GM18499 (cell line): ENCODE results near the gene SHISA6.

Experiments used
- ATAC-seq: cut with Tn5 transposase; IDR thresholded peaks from one replicate; pipeline ENCODE4 v1.9.1; 2021; ENCODE audit warnings: moderate number of reproducible peaks; ENCODE audit not compliant: insufficient read depth, unreplicated experiment

Gene SHISA6

DNA sequence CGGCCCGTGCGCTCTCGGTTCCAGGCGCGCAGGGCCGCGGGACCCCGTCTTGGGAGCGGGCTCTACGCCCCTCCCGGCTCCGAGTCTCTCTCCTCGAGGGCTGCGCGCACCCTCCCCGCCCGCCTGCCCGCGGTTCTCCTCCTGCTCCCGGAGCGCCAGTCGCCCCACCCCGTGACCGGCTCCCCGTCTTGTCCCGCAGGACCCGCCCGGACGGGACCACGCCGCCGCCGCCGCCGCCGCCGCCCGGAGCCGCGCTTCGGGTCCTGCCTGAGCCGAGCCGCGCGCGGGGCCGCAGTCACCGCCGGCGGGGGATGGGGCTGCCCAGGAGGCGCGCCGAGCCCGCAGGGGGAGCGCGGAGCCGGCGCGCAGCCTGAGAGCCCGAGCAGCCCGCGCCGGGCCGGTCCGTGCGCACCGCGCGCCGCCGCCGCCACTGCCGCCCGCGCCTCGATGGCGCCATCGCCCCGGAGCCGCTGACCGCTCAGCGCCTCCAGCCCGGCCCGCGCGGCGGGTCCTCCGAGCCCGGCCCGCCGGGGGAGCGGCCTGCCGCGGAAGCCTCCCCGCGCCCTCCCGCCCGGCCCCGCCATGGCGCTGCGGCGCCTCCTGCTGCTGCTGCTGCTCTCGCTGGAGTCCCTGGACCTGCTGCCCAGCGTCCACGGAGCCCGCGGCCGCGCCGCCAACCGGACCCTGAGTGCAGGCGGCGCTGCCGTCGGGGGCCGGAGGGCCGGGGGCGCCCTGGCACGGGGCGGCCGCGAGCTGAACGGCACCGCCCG, at the start of gene SHISA6:
Gene SHISA6 (plus strand): TSS at position 373 of the 770 bp plus-strand sequence.
- no peak for ATAC-seq

DNA sequence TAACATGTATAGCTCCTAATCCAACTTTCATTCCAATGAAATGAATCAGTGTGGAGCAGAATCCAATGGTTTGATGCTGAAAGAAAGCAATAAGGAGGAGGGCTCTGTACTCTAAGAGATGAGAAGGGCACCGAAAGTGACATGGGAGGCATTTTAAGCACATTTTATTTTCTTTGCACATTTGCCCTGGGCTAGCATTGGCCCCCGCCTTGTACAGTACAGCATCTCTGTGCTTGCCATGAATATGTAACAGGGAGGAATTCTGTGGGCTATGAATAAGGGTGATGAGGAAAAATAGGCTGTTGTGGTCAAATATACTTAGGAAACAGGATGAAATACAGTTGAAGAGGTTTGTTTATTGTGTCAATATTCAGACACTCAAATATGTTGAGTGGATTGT, 45.2 kb upstream of the SHISA6 start:
- ATAC-seq: no peak

DNA sequence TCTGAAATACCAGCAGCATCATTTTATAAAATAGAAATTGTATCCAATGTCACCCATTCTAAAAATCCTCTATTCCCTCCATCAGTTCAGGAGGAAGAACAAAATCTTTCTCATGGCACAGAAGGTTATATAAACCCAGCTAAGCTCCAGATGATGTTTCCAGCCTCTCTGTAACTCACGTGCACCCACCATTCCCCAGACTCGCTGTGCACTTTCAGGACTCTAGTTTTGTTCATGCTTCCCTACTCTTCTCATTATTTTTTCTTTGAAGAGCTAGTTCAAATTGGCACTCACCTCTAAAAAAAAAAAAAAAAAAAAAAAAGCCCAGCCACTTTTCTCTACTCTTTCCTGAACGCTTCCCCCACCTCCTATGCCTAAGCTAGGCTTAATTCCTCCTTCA, 36.0 kb upstream of the SHISA6 start:
- no peak for ATAC-seq

DNA sequence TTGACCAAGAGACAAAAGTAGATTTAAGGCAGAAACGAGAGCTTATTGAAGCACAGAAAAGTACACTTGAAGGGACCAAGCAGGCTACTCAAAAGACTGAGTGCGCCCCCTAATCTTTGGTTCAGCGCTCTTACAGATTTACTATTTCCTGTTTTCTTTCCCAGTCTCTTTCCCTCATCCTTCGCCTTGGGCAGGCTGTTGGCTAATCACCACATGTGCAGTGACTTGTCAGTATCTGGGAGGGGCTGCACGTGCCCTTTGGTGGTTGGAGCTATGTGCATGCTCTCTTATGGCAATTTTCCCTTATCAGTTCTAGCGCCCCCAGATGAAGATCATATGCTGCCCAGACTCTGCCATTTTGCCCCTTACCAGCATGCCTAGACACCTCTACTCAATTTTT, 35.4 kb upstream of the SHISA6 start:
- no peak for ATAC-seq

DNA sequence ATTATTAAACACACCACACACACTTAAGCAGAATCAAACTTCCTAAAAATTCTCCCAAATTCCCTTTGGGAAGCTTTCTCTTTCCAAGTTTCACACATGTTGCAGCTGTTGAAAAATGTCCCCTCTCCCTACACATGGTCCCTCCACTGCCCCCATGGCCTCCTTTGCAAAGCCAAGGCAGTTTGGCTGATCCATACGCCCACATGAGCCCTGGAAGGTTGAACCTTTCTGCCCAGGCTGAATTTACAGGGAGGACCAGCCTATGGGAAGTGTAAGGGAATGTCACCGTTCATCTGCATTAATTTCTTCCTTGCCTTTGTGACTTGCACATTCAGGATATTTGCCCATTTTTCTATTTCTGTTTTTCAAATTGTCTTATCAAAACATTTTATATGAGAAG, 31.1 kb upstream of the SHISA6 start:
- no peak for ATAC-seq

DNA sequence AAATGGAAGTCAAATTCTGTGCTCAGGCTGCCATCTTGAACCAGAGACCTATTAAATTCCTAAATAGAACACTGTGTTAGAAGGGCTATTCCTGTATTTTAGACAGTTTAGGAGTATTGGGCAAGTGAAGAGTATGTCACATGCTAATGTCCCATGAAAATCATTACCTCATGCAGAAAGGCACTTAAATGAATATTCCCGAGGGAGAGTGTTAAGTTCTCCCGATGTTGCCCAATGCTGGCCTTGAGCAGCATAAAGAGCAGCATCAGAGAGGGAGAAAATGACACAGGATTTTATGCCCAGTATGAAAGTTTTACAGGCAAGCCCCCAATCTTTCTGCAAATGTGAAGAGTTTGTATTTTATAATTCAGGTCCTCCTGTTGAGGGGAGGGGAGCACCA, 28.2 kb upstream of the SHISA6 start:
- ATAC-seq: no peak

DNA sequence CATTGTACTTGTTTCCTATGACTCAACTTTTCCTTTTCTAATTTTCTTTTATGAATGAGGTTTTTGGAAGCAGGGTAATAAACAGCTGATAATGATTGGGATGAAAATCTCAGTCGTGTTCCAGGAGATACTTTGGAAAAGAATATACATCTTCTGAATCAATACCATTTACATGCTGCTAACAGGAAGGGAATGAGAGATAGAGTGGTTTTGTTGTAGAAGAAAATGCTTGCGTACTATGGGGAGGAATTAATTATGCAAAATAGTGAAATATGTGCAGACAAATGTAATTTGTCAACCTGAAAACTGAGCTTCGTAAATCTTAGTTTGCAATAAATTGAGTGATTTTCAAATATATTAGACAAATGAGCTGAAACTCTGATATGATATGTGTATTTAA, 24.0 kb upstream of the SHISA6 start:
- no peak for ATAC-seq

DNA sequence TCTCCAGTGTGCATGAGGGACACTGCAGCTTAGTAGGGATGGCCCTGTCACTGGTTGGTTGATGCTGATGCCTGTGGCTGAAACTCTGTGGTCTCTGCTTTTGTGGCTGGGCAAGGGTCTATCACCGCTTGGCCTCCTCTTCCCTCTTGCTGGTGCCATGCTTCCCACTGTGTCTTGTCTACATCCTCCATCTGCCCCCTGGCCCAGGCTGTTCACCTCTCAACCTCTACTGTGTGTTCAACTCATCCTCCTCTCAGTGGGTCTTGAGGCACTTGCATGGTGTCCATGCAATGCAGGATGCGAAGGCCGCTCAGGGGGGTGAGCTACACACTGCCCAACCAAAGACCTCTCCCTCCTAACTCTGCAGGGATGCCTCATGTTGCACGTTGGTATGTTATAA, 19.8 kb upstream of the SHISA6 start:
- ATAC-seq: no peak

DNA sequence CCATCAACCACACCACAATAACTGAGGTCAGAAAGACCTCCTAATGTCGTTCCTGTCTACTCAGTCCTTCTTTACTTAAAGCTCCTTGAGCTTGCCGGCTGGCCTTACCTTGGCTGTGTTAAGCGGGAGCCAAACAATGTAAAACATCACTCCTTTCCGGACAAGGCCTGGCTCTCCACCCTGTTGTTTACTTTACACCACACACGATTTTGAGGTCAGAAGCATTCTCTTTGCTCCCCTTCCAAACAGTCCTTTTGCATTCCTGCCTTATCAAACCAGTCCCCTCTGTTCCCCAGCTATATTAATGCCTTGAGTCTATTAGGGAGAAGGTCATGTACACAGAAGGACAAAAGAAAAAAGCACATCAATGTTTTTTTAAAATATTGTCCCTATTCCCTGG, 19.3 kb upstream of the SHISA6 start:
- no peak for ATAC-seq

DNA sequence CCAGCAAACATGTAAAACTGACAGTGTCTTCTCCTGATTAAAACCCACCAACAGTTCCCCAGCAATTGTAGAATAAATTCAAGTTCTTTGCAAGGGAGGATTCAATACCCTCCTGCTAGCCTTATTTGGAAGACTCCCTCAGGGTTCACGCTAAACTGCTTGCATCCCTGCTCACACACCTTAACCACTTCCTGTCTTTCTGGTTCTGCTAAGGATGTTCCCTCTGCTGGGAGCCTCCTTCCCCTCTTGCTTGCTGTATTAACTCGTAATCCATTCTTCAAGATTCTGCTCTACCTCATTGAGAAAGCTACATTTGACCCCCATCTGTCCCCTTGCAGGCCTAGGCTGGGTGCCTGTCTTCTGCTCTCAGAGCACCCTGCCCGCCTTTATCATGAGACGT, 2.3 kb upstream of the SHISA6 start:
- ATAC-seq: no peak

DNA sequence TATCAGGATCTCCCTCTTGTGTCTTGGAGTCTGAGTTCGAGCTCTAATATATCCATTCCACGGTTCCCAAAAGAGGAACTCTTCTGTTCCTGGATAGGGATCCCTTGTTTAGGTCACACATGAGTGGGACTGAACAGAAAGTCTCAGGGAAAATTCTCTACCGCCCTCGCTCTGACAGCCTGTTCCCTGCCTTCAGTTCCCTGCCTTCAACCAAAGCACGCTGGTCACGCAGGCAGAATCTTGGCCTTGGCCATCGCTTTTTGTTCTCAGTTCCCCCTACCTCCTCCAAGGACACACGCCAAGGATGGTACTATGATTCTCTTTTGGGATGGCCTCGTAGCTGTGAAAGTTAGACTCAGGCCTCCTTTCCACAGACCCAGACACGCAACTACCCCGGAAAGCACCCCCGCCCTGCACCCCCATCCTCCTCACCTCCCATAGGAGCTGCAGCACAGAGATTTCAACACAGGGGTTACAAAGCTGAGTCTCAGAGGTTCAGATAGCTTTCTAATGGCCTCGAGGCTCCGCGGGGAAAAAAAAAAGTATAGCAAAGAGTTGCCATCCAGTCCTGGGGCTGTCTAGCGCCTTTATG, 1.5 kb upstream of the SHISA6 start:
- ATAC-seq: no peak

DNA sequence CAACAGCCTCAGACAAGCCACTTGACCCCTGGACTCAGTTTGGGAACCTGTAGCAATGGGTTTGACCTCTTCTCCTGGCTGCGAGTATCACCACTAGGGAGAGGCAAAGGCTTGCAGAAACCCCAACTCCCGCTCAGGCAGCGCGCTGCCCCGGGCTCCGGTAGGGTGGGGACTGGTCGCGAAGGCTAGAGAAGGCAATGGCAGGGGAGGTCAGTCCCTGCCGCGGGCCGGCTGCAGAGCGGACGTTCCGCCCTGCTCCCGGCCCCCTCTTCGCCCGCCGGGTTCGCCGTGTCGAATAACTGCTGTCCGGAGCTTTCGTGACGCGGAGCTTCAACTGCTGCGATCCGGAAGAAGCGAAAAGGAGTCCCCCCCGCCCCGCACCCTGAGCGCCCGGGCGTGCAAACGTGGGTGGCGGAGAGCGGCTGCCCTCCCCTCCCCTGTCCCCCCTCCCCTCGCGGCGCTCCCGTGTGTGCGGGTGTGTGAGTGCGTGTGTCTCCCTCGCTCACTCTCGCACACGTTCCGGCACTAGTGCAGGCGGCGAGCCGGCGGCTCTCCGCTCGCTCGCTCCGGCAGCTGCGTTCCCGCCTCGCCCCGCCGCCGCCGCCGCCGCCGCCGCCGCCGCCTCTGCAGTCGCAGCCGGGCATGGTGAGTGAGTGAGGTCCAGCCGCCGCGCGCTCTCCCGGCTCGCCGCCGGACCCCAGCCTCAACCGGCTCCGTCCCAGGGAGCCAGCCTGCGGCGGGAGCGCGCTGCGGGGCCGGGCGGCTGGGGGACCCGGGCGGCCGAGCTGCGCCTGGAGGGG, 772 bp upstream of the SHISA6 start:
- no peak for ATAC-seq

DNA sequence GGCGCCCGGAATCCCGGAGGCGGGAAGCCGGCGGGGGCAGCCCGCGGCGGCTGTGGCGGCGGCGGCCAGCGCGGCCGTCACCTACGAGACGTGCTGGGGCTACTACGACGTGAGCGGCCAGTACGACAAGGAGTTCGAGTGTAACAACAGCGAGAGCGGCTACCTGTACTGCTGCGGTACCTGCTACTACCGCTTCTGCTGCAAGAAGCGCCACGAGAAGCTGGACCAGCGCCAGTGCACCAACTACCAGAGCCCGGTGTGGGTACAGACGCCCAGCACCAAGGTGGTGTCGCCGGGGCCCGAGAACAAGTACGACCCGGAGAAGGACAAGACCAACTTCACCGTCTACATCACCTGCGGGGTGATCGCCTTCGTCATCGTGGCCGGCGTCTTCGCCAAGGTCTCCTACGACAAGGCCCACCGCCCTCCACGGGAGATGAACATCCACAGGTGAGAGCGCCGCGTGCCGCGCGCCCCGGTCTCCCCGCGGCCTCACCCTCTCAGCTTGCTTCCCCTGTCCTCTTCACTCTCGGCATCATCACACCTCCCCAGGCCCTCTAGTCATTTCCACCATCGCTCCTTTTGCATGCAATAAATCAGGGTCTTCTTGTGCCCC, 706 bp downstream of the SHISA6 start:
- no peak for ATAC-seq

DNA sequence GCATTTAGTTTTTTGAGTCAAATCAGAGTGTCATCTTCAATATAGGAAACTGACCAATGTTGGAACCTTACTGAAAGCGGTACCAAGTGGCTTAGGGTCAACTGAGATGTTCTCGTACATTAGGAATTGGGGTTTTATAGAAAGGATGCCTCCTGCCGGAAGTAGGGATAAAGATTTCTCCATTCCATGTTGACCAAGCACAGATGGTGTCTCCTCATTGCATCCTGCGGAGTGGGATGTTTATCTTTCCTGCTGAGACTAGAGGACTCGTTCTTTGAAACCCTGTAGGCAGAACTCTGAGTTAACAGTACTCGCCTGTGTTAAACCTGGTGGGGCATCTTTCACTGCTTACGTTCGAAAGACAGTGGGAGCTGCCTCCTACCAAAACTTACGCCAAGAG, 1.4 kb downstream of the SHISA6 start:
- no peak for ATAC-seq

DNA sequence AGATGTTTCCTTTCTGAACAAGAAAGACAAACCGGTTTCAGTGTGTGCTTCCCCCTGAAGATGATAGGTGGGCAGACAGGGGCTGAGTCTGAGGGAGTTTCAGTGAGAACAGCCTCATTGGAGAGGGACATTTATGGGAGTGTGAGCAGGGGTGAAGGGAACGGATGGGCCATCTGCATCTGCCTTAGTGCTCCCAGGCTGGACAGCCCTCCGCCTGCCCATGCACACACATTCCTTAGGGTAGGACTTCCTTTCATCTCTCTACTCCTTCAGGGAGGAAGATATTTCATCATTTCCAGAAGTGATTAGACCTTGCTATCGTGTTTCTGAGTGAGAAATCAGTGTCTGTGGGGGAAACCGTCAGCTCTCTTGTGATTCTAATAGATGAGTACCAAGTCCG, 3.8 kb downstream of the SHISA6 start:
- ATAC-seq: no peak

DNA sequence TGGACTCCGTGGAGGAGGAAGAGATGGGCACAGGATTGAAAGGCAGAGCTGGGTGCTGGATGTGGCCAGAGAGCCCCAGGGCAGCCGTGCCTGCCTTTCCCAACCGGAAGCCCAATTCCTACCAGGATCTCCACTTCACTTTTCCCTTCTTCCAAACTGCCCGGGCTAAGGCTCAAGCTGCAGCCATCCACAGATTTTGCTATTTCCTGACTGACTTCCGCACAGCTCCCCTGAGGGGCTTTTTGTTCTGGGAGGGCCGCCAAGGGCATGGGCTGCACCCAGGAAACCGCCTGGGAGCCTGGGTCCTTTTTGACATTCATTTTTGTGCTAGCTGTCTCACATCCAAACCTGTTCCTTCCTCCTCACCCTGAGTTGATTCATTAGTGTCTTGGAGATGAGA, 4.2 kb downstream of the SHISA6 start:
- no peak for ATAC-seq

DNA sequence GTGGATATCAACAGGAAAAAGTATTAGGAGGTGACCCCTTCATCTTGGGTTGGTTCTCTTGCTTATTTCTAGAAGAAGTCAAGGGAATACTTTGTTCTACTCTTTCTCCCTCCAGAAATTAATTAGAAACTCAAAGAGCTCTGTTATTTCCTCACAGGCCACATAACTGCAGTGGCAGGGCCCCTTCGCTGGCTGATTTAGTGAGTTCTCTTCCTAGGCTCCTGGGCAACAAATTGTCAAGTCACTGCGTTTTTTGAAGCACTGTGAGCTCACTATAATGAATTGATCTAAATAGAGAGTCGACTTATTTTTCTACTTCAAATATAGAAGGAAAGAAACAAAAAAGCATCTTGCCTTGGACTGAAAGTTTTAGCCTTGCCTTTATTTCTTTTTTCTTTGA, 4.8 kb downstream of the SHISA6 start:
- ATAC-seq: no peak

DNA sequence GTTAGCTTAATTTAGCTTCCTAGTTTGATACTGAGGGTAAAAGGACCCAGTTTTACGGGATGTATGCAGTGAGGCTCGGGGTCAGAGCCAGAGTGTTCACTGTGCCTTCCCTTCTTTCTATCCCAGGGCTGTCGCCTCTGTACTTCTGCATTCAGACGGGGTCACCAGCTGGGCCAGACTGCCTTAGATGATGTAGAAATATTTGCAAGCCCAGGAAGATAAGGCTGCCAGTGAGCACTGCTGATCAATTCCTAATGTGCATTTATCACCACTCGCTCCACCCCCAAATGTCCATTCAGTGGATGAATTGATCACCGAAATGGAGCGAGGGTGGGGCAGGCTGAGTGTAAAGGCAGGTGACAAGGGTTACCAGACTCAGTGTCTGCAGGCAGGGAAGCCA, 9.1 kb downstream of the SHISA6 start:
- ATAC-seq: no peak

DNA sequence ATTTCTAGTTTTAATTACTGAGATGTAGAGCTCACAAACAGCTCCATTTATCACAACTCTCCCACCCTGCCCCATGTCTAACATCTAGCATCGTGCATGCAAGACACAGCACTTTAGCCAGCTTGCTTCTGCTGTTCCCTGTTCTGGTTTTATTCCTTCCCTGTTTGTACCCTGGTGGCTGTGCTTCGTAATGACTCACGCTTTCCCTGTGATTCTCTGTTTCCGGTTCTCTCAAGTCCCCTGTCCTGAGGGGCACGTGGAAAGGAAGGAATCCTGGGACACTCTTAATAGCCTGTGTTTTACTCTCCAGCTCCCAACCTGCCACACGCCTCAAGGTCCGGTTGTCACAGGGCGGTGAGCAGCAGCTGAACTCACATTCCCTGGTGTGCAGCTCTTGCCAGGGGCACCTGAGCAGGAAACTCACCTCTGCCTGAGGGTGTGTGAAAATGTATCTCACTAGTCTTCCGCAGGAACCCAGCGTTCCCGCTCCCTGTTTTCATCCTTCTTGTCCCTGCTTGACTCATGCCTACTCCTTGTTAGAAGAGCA, 10.6 kb downstream of the SHISA6 start:
- ATAC-seq: no peak

DNA sequence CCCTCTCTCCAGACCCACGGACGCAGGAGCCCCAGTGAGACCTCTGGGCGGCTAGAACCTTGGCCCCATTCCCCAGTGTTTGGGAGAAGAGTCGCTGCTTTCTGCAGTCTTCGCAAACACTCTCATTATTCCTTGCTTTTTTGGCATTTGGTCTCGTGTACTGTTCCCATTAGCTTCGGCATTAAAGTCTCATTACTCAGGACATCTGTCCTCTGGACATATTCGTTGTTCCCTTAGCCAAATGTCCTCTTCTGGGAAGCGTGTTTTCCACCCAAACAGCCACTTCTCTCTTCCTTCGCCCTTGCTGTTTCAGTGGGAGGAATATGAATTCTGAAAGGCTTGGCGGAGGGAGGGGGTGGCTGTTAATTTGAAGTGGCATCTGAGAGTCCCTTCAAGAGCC, 11.1 kb downstream of the SHISA6 start:
- no peak for ATAC-seq

DNA sequence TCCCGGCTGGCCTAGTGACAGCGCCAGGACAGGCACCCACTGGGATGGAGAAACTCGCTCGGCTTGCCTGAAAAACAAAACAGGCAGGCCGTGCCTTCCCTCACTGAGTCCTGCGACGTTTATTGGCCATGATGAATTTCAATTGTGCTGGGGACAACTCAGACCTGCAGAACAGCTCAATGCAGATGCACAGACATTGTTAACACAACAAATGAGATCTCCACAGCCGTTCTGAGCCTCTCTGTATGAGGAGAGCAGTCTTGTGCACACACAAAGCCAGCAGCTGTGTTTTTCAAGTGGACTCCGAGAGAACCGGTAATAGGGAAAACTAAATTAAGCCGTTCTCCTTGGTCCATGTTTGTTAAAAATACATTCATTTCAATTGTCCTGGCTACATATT, 15.9 kb downstream of the SHISA6 start:
- no peak for ATAC-seq
